Measurements from ENCODE around the gene CAD. TPM values are rescaled to one million over a fixed set of nuclear protein-coding genes. Genes with fewer than 3 reads are reported as not detected.

CAD gene
- polyA plus RNA-seq, 1 experiment: 17.8 TPM

- POLR2A ChIA-PET: interaction anchor here (0.6 kb wide), 1 partner anchor 92 kb away, joined by 3 read pairs; no protein-coding TSS in a partner anchor
- H3K4me3 ChIP-seq (ENCODE audit: low read depth, low read length): no peak overlapping the region
- no peaks in the 10 kb centered on the region; the same call in 1 of the 2 replicates for H3K9me3 ChIP-seq (ENCODE audit: control insufficient read depth, insufficient read depth, low read length)
- CTCF ChIA-PET: interaction anchor here (0.8 kb wide), 1 partner anchor 68 kb away, joined by 3 read pairs; no protein-coding TSS in a partner anchor
- no peak overlapping the region for H3K27ac ChIP-seq (ENCODE audit: low read depth, low read length)
- no peaks in the 10 kb centered on the region for H3K27me3 ChIP-seq (ENCODE audit: control insufficient read depth, insufficient read depth, low read length)
- DNase-seq (ENCODE audit: low read depth, low spot score): no peak
- TF ChIP-seq CTCF (IDR thresholded peaks at IDR 0.05; ENCODE audit: low read depth, low read length): no peak
These were observed 16.2 kb downstream of the CAD start for GRCh38 chr2:27233341-27233740.

GRCh38 chr2:27236136-27236535, 19.0 kb downstream of the CAD start:
- POLR2A ChIA-PET: no interaction called here

GRCh38 chr2:27236626-27237025, 19.5 kb downstream of the CAD start:
- TF ChIP-seq CTCF (IDR thresholded peaks at IDR 0.05; ENCODE audit: low read depth, low read length): no peak
- no peaks in the 10 kb centered on the region; the same call in 1 of the 2 replicates for H3K9me3 ChIP-seq (ENCODE audit: control insufficient read depth, insufficient read depth, low read length)
- no peak for DNase-seq (ENCODE audit: low read depth, low spot score)
- H3K27me3 ChIP-seq (ENCODE audit: control insufficient read depth, insufficient read depth, low read length): no peaks in the 10 kb centered on the region
- ChIA-PET POLR2A (no interaction called here), CTCF (interaction anchor here (0.7 to 1.4 kb wide), 3 partner anchors 15 to 66 kb away, joined by 3 to 7 read pairs (median 3); no protein-coding TSS in a partner anchor)
- no peak overlapping the region for H3K4me3 ChIP-seq (ENCODE audit: low read depth, low read length)
- H3K27ac ChIP-seq (ENCODE audit: low read depth, low read length): no peak overlapping the region

More at GRCh38 chr2:27236136-27236535, 19.0 kb downstream of the CAD start:
- no peak for TF ChIP-seq CTCF (IDR thresholded peaks at IDR 0.05; ENCODE audit: low read depth, low read length)
- no peaks in the 10 kb centered on the region; the same call in 1 of the 2 replicates for H3K9me3 ChIP-seq (ENCODE audit: control insufficient read depth, insufficient read depth, low read length)
- no peaks in the 10 kb centered on the region for H3K27me3 ChIP-seq (ENCODE audit: control insufficient read depth, insufficient read depth, low read length)
- no peak overlapping the region for H3K27ac ChIP-seq (ENCODE audit: low read depth, low read length)
- CTCF ChIA-PET: interaction anchor here (1.0 to 1.4 kb wide), 2 partner anchors 15 to 67 kb away, joined by 3 to 7 read pairs; no protein-coding TSS in a partner anchor
- DNase-seq (ENCODE audit: low read depth, low spot score): no peak
- H3K4me3 ChIP-seq (ENCODE audit: low read depth, low read length): no peak overlapping the region

GRCh38 chr2:27237341-27237945, 20.3 kb downstream of the CAD start:
- no peaks in the 10 kb centered on the region for H3K27me3 ChIP-seq (ENCODE audit: control insufficient read depth, insufficient read depth, low read length)
- H3K9me3 ChIP-seq (ENCODE audit: control insufficient read depth, insufficient read depth, low read length): no peaks in the 10 kb centered on the region; the same call in 1 of the 2 replicates
- no peak overlapping the region for H3K4me3 ChIP-seq (ENCODE audit: low read depth, low read length)
- no peak for TF ChIP-seq CTCF (IDR thresholded peaks at IDR 0.05; ENCODE audit: low read depth, low read length)
- POLR2A ChIA-PET: no interaction called here
- no peak overlapping the region for H3K27ac ChIP-seq (ENCODE audit: low read depth, low read length)
- CTCF ChIA-PET: interaction anchor here (1.1 kb wide), 1 partner anchor 43 kb away, joined by 3 read pairs; no protein-coding TSS in a partner anchor
- DNase-seq (ENCODE audit: low read depth, low spot score): no peak

- no peak for TF ChIP-seq CTCF (IDR thresholded peaks at IDR 0.05; ENCODE audit: low read depth, low read length)
- Histone ChIP-seq H3K9me3 (ENCODE audit: control insufficient read depth, insufficient read depth, low read length) (no peaks in the 10 kb centered on the region; the same call in 1 of the 2 replicates), H3K27ac (ENCODE audit: low read depth, low read length) (no peak overlapping the region), H3K27me3 (ENCODE audit: control insufficient read depth, insufficient read depth, low read length) (no peaks in the 10 kb centered on the region), H3K4me3 (ENCODE audit: low read depth, low read length) (no peak overlapping the region)
- DNase-seq (ENCODE audit: low read depth, low spot score): no peak
- ChIA-PET CTCF (no interaction called here), POLR2A (no interaction called here)
These were observed 21.8 kb downstream of the CAD start for GRCh38 chr2:27238976-27239375.

Data from AG04450 (cell line).